Thyroid gland (tissue), 4 donors: ENCODE measurements around the gene ARID4B. TPM values are rescaled to one million over a fixed set of nuclear protein-coding genes. Genes with fewer than 3 reads are reported as not detected.

Experiments used
- DNase-seq, 2 donors: peaks; one replicate each; pipeline ENCODE4 v3.0.0-alpha.2; 2019
- H3K27ac ChIP-seq, 3 donors: fragments of 200-600 bp; sonication (generic); 1 replicate in 2 of 3; 2 replicates in 1 of 3; pipeline ENCODE4 v1.5.1; 2016 to 2019; ENCODE audit warnings: mild to moderate bottlenecking in 1 of 3, moderate library complexity in 1 of 3
- H3K27me3 ChIP-seq: fragments of 200-600 bp; sonication (generic); one replicate; pipeline ENCODE4 v1.5.1; 2019
- H3K36me3 ChIP-seq, 2 donors: fragments of 200-600 bp; sonication (generic); one replicate each; pipeline ENCODE4 v1.5.1; 2016 to 2019
- H3K4me1 ChIP-seq, 2 donors: fragments of 200-600 bp; sonication (generic); one replicate each; pipeline ENCODE4 v1.5.1; 2017 to 2019
- H3K4me3 ChIP-seq, 3 donors: fragments of 200-600 bp; sonication (generic); replicated peaks in 1 of 3; 1 replicate in 2 of 3; 2 replicates in 1 of 3; pipeline ENCODE4 v1.5.1; 2016; ENCODE audit warnings: mild to moderate bottlenecking in 1 of 3
- H3K9me3 ChIP-seq: fragments of 200-600 bp; sonication (generic); one replicate; pipeline ENCODE4 v1.5.1; 2017
- CTCF ChIP-seq, 6 experiments: fragments of 200-600 bp in 3 of 6; fragments of 450-650 bp in 3 of 6; sonication (generic) in 3 of 6; IDR thresholded peaks; one replicate each; pipeline ENCODE4 v1.5.1; 2016 to 2019; ENCODE audit warnings: antibody characterized with exemption in 6 of 6, mild to moderate bottlenecking in 2 of 6, inconsistent platforms in 1 of 6, moderate library complexity in 1 of 6
- POLR2A ChIP-seq, 2 donors: fragments of 450-650 bp; IDR thresholded peaks; one replicate each; pipeline ENCODE4 v1.6.1; 2017; ENCODE audit warnings: antibody characterized with exemption in 2 of 2, mild to moderate bottlenecking in 2 of 2, moderate library complexity in 1 of 2
- WGBS, 2 donors: methylation state at CpG; one replicate each; pipeline ENCODE4 v1.1.5; 2017; 5-methylcytosine and 5-hydroxymethylcytosine counted together
- intact Hi-C: fragments of 100-400 bp; cut with DNase I; formaldehyde crosslinking; loops from one replicate; pipeline ENCODE4 v1.15.1; 2023
- total RNA-seq, 4 donors: library from RNA; depleted of rRNA; stranded (reverse); fragments of >200 nt; gene quantifications; one replicate each; pipeline ENCODE4 v1.2.3, GENCODE V29; 2016

ARID4B gene
- total RNA-seq, 4 donors from 2014 or later: 49.0 to 65.4 (median 52.5) TPM

GRCh38 chr1:235254721-235255120 is 73.3 kb downstream of the ARID4B start:
- DNase-seq: no peak
- no peak for TF ChIP-seq POLR2A (IDR thresholded peaks at IDR 0.05)
- no peak for TF ChIP-seq CTCF (IDR thresholded peaks at IDR 0.05)
- H3K36me3 ChIP-seq: no peaks in the 10 kb centered on the region
- WGBS, 2 donors: 83 to 87% methylated on average over 1 of the region's 1 CpG
- H3K27ac ChIP-seq: no peak overlapping the region
- intact Hi-C loops: loop anchor here (5.0 to 10.0 kb wide), 2 partner anchors 70 to 163 kb away; partner anchors contain the start of genes ARID4B and GGPS1
- H3K4me3 ChIP-seq: no peak overlapping the region
- H3K9me3 ChIP-seq: no peaks in the 10 kb centered on the region
- H3K27me3 ChIP-seq: no peaks in the 10 kb centered on the region
- peaks cover 0 to 8% of the 10 kb centered on the region in 2 donors for H3K4me1 ChIP-seq

GRCh38 chr1:235253219-235253962 is 74.6 kb downstream of the ARID4B start:
- intact Hi-C loops: loop anchor here (5.0 to 10.0 kb wide), 2 partner anchors 71 to 164 kb away; partner anchors contain the start of genes ARID4B and GGPS1
- 47 to 48% methylated on average over 2 of the region's 2 CpGs for WGBS, 2 donors
- peak; percentile 60 to 65 for DNase-seq

GRCh38 chr1:235250430-235250829 is 77.5 kb downstream of the ARID4B start:
- DNase-seq: no peak
- Histone ChIP-seq H3K36me3 (no peaks in the 10 kb centered on the region), H3K4me3 (no peak overlapping the region), H3K4me1 (no peaks in the 10 kb centered on the region), H3K27me3 (no peaks in the 10 kb centered on the region), H3K9me3 (no peaks in the 10 kb centered on the region), H3K27ac (no peak overlapping the region)
- 91 to 92% methylated on average over 3 of the region's 3 CpGs for WGBS, 2 donors
- intact Hi-C loops: loop anchor here (5.0 to 10.0 kb wide), 2 partner anchors 74 to 167 kb away; partner anchors contain the start of genes ARID4B and GGPS1
- TF ChIP-seq CTCF (IDR thresholded peaks at IDR 0.05) (no peak), POLR2A (IDR thresholded peaks at IDR 0.05) (no peak)

More at GRCh38 chr1:235253219-235253962, 74.6 kb downstream of the ARID4B start:
- Histone ChIP-seq H3K9me3 (no peaks in the 10 kb centered on the region), H3K27ac (no peak overlapping the region), H3K4me1 (no peaks in the 10 kb centered on the region), H3K4me3 (no peak overlapping the region), H3K27me3 (no peaks in the 10 kb centered on the region), H3K36me3 (no peaks in the 10 kb centered on the region)
- peak; percentile 47 to 89 (median 80) for TF ChIP-seq CTCF (IDR thresholded peaks at IDR 0.05)
- no peak for TF ChIP-seq POLR2A (IDR thresholded peaks at IDR 0.05)

- Histone ChIP-seq H3K4me1 (no peaks in the 10 kb centered on the region), H3K9me3 (no peaks in the 10 kb centered on the region), H3K27me3 (no peaks in the 10 kb centered on the region), H3K27ac (no peak overlapping the region), H3K4me3 (no peak overlapping the region), H3K36me3 (no peaks in the 10 kb centered on the region)
- TF ChIP-seq CTCF (IDR thresholded peaks at IDR 0.05) (no peak), POLR2A (IDR thresholded peaks at IDR 0.05) (no peak)
- intact Hi-C loops: no loop called here
- 84 to 86% methylated on average over 2 of the region's 2 CpGs for WGBS, 2 donors
- DNase-seq: no peak
Measured at GRCh38 chr1:235246022-235246948, 81.7 kb downstream of the ARID4B start.
